ENCODE data around the gene FOSL2. TPM values are rescaled to one million over a fixed set of nuclear protein-coding genes. Genes with fewer than 3 reads are reported as not detected.
A peak's percentile ranks its signal among the peaks of the same experiment; 100 is the strongest.
"Not testable (repeated sequence)": the region's sequence is repeated elsewhere in the genome, so short reads cannot be mapped to it uniquely, and the experiment has no call there.

Gene FOSL2
- total RNA-seq, 1 donor from 2014 or later: 259 TPM

DNA sequence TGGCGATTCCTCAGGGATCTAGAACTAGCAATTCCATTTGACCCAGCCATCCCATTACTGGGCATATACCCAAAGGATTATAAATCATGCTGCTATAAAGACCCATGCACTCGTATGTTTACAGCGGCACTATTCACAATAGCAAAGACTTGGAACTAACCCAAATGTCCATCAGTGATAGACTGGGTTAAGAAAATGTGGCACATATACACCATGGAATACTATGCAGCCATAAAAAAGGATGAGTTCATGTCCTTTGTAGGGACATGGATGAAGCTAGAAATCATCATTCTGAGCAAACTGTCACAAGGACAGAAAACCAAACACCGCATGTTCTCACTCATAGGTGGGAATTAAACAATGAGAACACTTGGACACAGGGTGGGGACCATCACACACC is 20.9 kb upstream of the FOSL2 start:
- not testable (repeated sequence) for DNase-seq (ENCODE audit: low spot score)

DNA sequence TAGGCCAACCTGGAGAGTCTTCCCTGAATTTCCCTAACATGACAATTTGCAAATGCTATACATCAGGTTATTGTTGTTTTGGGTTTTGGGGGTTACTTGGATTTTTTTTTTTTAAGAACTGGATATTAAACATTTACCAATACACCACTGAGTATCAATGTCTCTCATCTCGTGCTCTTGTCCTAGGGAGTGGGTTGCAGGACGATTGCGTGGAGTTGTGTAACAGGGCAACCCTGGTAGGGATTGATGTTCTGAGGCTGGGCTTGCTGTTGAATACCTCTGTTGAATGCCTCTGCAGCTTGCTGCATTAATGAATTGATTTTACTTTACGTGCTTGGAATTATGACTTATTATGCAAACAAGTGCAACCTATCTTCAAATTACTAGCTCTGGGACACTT is 18.8 kb upstream of the FOSL2 start:
- no peak for DNase-seq (ENCODE audit: low spot score)

DNA sequence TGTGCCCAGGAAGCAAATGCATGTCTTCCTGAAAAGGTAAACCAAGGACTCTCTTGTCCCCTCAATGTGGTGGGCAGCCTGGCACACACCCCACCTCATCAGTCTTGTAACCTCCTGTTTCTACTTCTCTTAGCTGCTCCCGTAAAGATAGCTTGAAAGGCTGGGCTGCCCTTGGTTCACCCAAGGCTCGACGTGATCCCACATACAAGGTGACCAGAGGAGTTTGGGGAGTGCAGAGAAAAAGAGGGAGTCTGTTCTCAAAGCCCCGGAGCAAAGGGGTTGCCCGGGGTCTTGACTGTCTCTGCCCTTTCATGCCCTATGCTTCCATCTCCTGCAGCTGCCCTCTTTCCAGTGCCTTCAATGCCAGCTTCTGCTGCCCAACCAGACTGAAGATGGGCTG is 18.3 kb upstream of the FOSL2 start:
- DNase-seq (ENCODE audit: low spot score): no peak

DNA sequence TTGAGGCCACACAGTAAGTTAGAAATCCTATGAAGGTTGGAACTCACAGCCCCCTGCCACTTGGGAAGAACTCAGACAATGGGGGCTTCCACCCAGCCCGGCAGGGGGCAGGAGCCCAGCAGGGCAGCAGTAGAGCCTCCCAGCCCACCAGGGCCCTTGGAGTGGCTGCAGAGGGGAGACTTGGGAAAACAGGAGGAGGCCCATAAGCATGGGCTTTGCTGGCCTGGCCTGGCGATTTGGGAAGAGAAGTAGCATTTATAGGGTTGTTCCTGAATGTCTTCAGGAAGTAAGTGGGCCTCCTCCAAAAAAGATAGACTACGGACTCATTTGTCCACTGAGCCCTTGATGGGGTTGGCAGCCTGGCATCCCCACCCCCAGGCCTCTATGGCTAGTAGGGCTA is 17.4 kb upstream of the FOSL2 start:
- DNase-seq (ENCODE audit: low spot score): no peak

DNA sequence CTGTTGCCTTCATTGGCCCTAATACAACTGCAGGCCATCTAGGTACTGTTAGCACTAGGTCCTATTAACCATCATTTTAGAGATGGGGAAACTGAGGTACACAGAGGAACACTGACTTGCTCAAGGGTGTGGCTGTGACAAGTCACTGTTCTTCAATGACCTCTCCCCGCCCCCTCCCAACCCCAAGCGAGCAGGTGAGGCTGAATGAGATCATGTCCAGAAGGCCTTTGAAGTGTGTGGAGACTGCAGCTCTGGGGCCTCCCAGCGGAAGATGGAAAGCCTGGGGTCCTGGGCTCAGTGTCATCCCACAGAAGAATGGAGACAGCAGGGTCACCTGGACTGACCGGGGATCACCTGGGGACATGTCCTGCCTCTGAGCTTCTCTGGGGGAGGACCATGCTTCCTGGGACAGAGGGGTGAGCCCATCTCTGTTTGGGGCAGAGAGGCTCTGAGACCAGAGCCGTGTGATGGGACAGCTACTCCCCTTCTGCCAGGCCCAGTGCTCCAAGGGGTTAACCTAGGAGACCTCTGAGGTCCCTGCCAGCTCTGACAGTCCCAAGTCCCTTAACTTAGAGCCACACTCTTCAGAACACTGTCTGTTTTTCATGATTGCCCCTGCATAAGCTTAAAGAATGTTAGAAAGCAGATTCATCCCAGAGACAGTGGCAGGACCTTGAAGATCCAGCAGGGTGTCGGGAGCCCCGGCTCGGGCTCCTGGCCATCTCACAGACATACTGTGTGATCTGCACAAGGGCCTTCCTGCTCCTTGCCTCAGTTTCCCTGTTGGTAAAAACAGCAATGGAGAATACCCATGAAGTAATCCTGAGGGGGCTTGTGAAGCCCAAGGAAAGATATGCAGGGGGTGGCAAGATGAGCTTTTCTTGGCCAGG is 16.7 kb upstream of the FOSL2 start:
- no peak for DNase-seq (ENCODE audit: low spot score)

DNA sequence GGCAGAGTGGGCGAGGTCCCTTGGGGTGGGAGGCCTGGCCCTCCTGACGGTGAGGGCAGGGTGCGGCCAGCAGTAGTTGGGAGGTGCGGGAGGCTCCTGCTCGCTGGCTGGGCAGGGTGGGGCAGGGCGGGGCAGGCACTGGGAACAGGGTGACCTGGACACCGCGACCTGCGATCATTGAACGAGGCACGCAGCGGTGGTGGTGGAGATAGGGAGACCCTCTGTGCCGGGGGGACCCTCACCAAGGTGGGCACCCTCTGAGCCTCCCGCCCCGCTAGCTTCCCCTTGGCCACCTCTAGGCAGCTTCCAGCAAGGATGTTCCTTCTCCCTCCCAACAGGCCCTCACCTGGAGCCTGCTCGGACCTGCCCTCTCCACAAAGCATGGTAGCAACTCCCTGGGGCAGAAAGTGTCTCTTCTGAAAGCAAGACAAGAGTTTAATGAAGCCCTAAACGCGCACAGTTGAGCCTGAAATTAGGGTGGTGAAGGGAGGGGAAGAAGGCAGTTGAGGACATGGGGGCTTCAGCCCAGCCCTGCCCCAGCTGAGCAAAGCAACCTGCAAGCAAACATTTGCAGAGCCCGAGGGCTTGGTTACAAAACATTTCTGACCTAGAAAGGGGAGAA is 15.4 kb upstream of the FOSL2 start:
- DNase-seq (ENCODE audit: low spot score): no peak

DNA sequence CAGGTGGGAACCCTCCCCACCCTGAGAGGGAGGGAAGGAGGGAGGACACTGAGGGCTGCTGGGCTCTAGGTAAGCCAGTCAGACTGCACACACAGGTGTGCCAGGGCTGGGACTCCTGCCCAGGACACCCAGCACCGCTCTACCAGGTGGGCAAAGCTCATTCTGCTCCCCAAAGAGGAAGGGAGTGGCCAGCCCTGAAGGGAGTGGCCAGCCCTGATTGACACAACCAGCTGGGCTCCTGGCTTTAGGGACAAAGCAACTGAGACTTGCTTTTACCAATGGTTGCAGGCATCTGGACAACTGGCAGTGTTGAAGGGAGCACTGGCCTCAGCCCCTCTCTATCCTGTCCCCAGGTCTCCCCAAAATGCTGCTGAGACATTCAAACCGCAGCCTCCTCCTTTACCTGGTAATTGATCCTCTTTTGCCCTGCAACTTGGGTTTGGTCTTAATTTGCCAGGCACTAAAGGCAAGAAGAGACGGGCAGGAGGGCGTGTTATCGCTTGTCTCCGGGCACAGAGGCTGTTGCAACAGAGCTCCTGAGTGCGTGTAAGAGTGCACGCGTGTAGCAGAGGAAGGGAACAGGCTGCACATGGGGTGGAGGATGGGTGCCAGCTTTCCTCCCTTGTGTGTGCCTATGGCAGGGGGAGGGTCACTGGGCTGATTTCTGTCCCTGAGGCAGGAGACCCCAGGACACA is 14.5 kb upstream of the FOSL2 start:
- DNase-seq (ENCODE audit: low spot score): no peak

DNA sequence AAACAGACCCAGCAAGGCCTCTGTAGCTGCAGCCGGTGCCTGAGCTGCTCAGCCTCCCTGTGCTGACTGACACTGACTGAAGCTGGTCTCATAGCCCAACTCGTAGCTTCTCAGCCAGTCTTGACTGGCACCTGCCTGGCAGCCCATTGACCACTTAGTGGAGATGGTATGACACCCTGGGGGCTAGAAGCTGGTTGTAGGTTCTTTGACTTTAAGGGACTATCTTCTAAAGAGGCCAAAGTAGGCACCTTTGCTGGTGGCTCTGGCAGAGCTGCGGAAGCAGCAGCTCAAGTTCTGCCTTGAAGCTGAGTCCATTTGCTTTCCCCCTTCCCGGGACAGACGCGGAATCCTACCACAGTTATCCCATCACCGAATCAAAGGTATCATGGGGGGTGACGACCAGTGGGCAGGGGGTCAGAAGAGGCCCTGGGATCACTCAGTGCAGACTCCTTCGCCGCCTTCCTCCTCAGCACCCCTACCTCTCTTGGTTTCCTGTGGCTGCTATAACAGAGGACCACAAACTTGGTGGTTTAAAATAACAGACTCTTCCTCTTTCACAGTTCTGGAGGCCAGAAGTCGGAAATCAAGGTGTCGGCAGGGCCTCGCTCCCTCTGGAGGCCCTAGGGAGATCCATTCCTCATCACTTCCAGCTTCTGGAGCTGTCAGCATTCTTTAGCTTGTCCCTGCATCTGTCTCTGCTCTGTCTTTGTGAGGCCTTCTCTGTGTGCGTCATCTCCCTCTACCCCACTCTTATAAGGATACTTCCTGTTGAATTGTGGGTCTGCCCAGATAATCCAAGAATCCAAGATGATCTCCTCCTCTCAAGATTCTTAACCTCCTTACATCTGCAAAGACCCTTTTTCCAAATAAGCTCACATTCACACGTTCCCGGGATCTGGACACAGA is 13.7 kb upstream of the FOSL2 start:
- no peak for DNase-seq (ENCODE audit: low spot score)

DNA sequence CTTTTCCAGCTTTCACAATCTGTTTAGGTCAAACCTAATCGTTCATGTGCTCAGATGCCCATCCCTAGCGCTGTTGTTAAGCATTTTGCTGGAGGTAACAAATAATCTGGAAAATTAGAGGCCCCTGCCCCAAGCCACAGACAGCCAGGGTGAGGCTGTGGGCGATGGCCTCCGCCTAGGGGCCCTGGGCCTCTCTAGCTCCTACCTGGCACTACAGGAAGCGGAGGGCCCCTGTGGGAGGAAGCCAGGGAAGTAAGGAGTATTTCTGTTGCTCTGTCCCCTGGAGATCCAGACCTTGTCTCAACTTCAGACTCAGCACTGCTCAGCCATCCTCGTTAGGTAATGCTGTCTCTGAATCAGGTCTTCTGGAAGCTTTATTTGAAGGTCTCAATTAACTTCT is 12.4 kb upstream of the FOSL2 start:
- no peak for DNase-seq (ENCODE audit: low spot score)

DNA sequence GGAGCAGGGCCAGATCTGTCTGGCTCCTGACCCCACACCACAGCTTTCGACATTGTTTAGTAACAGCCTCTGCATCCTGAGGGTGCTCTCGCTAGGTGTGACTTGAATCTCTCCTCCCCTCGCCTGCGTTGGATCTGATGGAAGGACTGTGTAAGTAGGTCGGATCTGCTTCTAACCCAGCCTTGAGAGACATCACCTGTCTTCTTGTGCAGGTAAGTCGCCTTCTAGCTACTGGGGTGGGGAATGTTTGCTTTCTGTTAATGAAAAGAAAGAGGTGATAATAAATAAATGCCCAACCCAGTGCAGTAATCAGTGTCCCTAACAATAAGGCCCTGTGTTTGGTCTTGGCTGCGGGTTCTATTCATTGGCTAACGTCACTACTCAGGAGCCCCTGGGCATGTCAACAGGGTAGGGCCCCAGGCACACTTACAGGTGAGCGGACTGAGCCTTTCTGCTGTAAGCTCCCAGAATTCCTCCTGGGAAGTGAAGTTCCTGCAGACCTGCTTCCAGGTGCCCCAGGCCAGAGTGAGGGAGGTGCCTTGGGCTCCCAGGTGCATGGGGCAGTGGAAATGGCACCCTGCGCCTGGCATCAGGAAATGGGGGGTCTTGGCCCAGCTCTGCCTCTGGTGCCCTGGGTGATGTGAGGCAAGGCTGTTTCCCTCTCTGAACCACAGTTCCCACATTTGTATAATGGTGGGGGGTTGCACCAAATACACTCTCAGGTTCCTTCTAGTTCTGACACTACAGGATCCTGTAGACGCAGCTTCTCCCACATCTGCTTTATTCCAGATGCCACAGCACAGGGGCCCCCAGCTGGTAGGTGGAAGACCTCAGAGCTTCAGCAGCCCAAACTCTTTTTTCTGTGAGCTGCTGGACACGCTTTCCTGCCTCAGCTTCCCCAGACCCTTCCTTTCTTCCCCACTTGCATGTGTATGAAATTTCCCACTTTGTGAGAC is 11.2 kb upstream of the FOSL2 start:
- no peak for DNase-seq (ENCODE audit: low spot score)

DNA sequence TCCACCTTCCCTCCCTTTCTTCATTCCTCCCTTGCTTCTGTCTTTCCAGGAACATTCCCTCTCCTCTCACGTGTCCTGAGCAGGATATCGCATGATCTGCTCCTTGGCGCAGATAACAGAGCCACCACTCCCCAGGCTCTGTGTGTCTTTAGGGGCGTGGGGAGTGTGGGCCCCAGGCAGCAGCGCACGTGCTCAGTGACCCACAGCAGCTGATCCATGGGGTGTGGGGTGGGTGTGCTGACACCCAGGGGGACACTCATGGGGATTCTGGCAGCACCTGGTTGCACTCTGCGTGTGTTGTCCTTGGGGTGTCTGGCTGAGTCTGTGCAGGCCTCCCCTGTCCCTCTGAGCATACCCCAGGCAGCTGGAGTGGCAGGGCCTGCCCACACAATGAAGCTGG is 9.9 kb upstream of the FOSL2 start:
- DNase-seq (ENCODE audit: low spot score): no peak

DNA sequence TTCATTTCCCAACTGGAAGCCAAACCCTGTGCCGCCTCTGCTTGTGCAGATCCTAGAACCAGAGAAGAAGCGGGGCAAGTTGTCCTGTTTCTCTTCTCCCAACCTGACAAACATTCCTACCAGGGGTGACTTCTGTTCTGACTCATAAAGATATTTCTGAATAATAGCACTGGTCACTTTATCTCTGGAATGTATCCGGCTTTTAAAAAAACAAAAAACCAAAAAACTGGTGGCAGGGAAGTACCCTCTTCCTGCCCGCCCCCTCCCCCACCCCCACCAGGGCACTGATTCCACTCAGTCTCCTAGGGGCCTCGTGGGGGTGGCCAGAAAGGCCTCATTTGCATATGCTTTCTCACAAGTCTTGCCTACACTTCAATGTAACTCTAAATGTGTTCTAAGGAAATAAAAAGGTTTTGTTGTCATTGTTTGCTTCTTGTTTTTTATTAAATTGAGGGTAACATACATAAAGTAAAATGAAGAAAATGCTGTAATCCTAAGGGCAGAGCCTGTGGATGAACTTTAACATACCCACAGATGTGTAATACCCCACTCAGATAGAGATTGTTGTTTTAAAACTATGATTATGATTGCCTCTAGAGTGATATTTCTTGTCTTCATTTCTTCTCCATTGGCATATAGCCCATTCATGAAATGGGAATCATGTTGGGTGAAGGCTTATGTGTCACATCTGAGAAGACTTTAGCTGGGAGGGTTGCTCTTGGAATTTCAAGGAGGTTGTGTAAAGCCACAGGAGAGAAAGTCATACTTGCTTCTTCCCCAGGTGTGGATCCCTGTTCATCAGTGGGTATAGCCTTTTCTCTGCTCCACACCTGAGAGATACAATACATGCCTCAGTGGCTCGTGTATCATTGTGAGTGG is 5.3 kb upstream of the FOSL2 start:
- DNase-seq (ENCODE audit: low spot score): no peak

DNA sequence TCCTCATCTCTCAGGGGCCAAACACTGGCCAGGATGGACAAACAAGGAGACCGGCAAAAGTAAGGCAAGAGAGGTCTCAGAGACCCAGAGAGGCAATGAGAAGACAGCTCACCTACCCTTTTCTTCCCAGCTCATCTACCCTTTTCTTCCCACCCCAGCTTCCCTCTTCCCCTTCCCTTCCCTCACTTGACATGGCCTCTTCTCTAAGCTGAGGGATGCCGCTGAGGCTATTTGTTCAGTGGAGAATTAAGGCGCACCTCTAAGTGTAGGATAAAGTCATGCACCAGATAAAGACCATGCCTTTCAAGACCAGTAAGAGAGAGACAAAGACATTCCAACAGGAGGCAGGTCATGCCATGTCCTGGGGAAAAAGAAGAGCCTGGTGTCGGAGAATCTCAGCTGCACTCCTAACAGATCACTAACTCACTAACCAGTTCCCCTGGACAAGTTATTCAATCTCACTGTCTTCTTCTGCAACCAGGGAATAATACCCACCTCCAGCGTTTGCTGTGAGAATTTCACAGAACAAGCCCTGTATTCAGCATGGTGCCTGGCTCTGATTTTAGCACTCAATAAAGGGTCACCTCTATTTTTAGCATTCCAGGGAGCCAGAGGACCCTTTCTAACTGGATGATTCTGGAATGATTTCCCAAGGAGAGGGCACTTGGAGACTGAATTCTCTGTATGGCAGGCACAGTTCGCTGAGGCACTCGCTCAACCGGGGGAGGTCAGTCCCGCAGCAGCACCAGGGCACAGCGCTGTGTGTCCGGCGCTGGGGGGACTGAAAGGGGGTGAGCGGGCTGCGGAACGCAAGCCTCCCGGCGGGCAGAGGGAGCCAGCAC is 3.0 kb upstream of the FOSL2 start:
- no peak for DNase-seq (ENCODE audit: low spot score)

DNA sequence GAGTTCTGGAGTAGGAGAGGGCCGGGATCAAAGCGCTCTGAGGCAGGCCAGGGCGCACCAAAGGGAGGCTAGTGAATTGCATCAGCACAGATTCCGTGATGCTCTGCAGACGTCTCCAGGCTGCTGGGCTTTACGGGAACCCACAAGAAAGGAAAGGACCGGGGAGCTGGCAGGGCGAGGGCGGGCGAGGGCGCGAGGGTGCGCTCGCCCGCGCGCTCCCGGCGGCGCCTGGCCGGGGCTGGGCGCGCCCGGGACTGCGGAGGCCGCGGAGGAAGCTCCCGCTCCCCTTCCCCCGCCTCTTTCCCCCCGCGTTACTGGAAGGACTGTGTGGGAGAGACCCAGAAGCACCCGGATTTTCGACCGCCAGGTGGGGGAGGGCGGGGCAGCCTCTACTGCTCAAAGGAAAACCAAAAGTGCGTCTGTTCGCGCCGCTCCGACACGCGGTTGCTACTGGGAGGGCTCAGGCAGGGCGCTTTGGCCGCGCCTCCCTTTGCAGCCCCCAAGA is 2.4 kb upstream of the FOSL2 start:
- peak; percentile 95 for DNase-seq (ENCODE audit: low spot score)

DNA sequence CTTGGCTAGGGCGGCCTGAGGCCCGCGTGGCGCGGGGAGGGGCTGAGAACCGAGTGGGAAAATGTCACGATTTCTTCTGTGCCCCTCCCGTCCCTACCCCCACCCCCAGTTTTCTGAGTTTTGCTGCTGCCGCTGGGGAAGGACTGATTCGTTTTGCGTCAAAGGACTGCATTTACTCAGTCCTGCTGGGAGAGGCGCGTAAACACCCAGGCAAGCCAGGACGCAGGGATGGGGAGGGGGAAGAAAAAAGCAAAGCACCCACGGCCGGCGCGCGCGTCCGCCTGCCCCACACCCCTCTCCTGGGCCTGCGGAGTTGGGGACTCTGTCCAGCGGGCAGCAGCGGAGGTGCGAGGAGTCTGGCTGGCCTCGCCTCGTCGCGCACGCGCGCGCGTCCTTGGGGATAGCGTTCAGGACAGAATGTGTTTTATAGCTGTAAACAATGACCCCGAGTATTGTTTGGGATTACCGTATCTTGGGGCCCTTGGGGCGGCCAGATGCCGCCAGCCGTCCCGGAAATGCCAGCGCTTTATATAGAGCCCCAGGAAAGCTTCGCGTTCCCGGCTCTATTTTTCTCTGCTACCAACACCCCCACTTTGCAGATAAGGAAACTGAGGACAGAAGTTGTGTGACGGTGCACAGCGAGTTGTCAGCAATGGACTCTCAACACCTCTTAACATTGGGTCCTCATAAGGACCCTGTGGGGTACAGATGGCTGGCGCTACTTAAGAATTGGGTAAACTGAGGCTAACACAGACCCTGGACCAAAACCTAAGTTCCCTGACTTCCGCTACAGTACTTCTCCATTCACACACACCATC is 1.7 kb upstream of the FOSL2 start:
- peak; percentile 94 for DNase-seq (ENCODE audit: low spot score)

DNA sequence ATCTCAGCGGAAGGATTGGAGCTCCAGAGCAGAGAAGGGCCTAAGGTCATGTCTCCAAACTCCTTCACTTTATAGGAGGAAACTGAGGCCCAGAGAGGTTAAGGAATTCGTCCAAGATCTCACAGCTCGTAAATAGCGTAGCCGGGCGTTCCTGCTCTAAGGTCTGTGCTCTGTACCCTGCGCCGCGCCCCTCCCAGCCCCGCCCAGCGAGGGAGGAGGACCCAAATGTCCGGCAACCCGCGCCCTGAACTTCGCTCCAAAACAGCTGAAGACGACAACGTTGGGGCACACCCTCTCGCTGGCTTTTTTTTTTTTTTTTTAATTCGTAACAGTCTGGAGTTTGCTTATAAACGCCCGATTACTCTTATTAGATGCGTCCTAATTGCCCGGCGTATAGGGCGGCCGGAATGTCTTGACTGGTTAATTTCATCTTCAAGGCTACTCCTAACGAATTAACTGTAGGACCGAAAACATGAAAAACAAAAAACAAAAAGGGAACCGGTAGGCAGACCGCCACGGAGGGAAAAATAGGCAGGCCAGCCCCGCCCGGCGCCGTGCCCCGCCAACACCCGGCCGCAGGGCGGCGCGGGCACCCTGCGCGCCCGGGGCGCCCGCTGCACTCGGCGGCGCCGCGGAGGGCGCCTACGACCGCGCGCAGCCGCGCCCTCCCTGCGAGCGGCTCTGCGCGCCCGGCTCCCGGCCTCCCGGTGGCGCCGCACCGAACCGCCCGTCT is 928 bp upstream of the FOSL2 start:
- peak; percentile 97 for DNase-seq (ENCODE audit: low spot score)
